Neuronal stem cell (in vitro differentiated cells): ENCODE data around the gene MYO3B.

Experiments
- DNase-seq: peaks from one replicate; pipeline ENCODE4 v3.0.0-alpha.2; 2013; ENCODE audit warnings: low spot score
- H2AFZ ChIP-seq: one replicate; pipeline ENCODE4 v1.6.1; 2013; ENCODE audit warnings: mild to moderate bottlenecking, low read length, inconsistent platforms
- H2AK5ac ChIP-seq: 2 replicates; pipeline ENCODE4 v1.6.1; 2013; ENCODE audit warnings: low read depth, mild to moderate bottlenecking, inconsistent platforms, low read length, moderate library complexity, mixed read lengths
- H2BK120ac ChIP-seq: 2 replicates; pipeline ENCODE4 v1.6.1; 2013; ENCODE audit warnings: low read depth, mild to moderate bottlenecking, inconsistent platforms, low read length, moderate library complexity, mixed read lengths
- H2BK12ac ChIP-seq: one replicate; pipeline ENCODE4 v1.6.1; 2013; ENCODE audit warnings: low read length, inconsistent platforms
- H2BK15ac ChIP-seq: 2 replicates; pipeline ENCODE4 v1.6.1; 2013; ENCODE audit warnings: mild to moderate bottlenecking, low read length, inconsistent platforms, mixed read lengths
- H2BK5ac ChIP-seq: one replicate; pipeline ENCODE4 v1.6.1; 2013; ENCODE audit warnings: inconsistent platforms, mild to moderate bottlenecking, low read length, moderate library complexity
- H3K14ac ChIP-seq: one replicate; pipeline ENCODE4 v1.6.1; 2013; ENCODE audit warnings: low read length, inconsistent platforms
- H3K18ac ChIP-seq: 2 replicates; pipeline ENCODE4 v1.6.1; 2013; ENCODE audit warnings: low read length, inconsistent platforms
- H3K23ac ChIP-seq: 2 replicates; pipeline ENCODE4 v1.6.1; 2013; ENCODE audit warnings: low read depth, mild to moderate bottlenecking, mixed read lengths, low read length, inconsistent platforms; ENCODE audit not compliant: poor library complexity
- H3K27ac ChIP-seq: replicated peaks from 3 replicates; pipeline ENCODE4 v1.5.1; 2013; ENCODE audit warnings: low read length, inconsistent platforms
- H3K27me3 ChIP-seq, 3 experiments: 2 replicates each; pipeline ENCODE4 v1.6.1; 2013; ENCODE audit warnings: low read length in 3 of 3, mild to moderate bottlenecking in 2 of 3, inconsistent platforms in 1 of 3, low read depth in 1 of 3, mixed read lengths in 1 of 3, moderate library complexity in 1 of 3; ENCODE audit not compliant: control insufficient read depth in 3 of 3, insufficient read depth in 3 of 3
- H3K36me3 ChIP-seq, 2 donors: replicated peaks in 1 of 2; 2 replicates each; pipeline ENCODE4 v1.6.1; 2013; ENCODE audit warnings: low read length in 2 of 2; ENCODE audit not compliant: control insufficient read depth in 2 of 2, insufficient read depth in 2 of 2
- H3K4ac ChIP-seq: 2 replicates; pipeline ENCODE4 v1.6.1; 2013; ENCODE audit warnings: inconsistent platforms, mild to moderate bottlenecking, low read length, moderate library complexity
- H3K4me1 ChIP-seq, 2 donors: 1 replicate in 1 of 2; 2 replicates in 1 of 2; pipeline ENCODE4 v1.6.1; 2013; ENCODE audit warnings: low read length in 2 of 2, low read depth in 1 of 2; ENCODE audit not compliant: control insufficient read depth in 2 of 2, insufficient read depth in 1 of 2
- H3K4me2 ChIP-seq: one replicate; pipeline ENCODE4 v1.6.1; 2013; ENCODE audit warnings: mild to moderate bottlenecking, low read length, inconsistent platforms; ENCODE audit not compliant: insufficient read depth, poor library complexity, severe bottlenecking
- H3K4me3 ChIP-seq, 2 donors: 2 replicates each; pipeline ENCODE4 v1.5.1; 2013; ENCODE audit warnings: low read length in 2 of 2, mild to moderate bottlenecking in 2 of 2, inconsistent platforms in 1 of 2, moderate library complexity in 1 of 2
- H3K79me1 ChIP-seq: one replicate; pipeline ENCODE4 v1.6.1; 2013; ENCODE audit warnings: low read depth, mild to moderate bottlenecking, inconsistent platforms, low read length, moderate library complexity
- H3K9ac ChIP-seq: one replicate; pipeline ENCODE4 v1.6.1; 2013; ENCODE audit warnings: mild to moderate bottlenecking, low read depth, low read length, inconsistent platforms; ENCODE audit not compliant: poor library complexity
- H3K9me3 ChIP-seq, 2 donors: replicated peaks in 1 of 2; 2 replicates each; pipeline versions ENCODE3 to v1.6.1; 2013; ENCODE audit warnings: low read length in 2 of 2, mild to moderate bottlenecking in 2 of 2, inconsistent platforms in 1 of 2, low read depth in 1 of 2, mixed read lengths in 1 of 2, moderate library complexity in 1 of 2; ENCODE audit not compliant: control insufficient read depth in 2 of 2, insufficient read depth in 1 of 2
- H4K8ac ChIP-seq: one replicate; pipeline ENCODE4 v1.6.1; 2013; ENCODE audit warnings: low read depth, mild to moderate bottlenecking, inconsistent platforms, low read length, moderate library complexity
- H4K91ac ChIP-seq: one replicate; pipeline ENCODE4 v1.6.1; 2013; ENCODE audit warnings: low read length, low read depth, mild to moderate bottlenecking, inconsistent platforms; ENCODE audit not compliant: poor library complexity
- WGBS, 2 donors: extraction: QIAGEN DNeasy Blood & Tissue Kit; methylation state at CpG; one replicate each; pipeline ENCODE4 v1.1.7; 2013; ENCODE audit warnings: missing lambda C conversion rate in 2 of 2, mixed read lengths in 1 of 2; ENCODE audit not compliant: insufficient read length in 2 of 2, insufficient replicate concordance in 1 of 2; ENCODE audit errors: extremely low coverage in 2 of 2; 5-methylcytosine and 5-hydroxymethylcytosine counted together

Gene MYO3B

DNA sequence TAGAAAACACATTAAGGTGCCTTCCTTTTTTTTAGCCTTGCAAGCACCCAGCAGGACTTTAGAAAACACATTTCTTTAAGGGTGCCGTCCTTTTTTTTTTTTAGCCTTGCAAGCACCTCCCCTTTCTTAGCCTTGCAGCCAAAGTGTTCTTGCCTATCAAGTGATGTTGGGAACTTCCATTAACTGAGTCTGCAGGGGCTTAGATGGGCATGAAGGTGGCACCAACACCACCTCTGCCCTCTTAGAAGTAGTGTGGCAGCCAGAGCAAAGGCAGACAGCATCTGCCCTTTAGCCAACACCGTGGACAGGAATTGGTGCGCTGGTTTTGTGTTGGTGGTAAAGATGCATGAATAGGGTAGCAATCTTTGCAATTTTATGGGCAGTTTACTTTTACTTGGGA, 325.6 kb downstream of the MYO3B start:
- H3K36me3 ChIP-seq = no peaks in the 10 kb centered on the region
- H2AFZ ChIP-seq = no peak overlapping the region
- H3K27me3 ChIP-seq = peaks cover 0 to 54% (median 0%) of the 10 kb centered on the region in 3 experiments
- no peak overlapping the region for H3K23ac ChIP-seq
- no peak overlapping the region for H3K14ac ChIP-seq
- no peak overlapping the region for H3K27ac ChIP-seq
- no peak overlapping the region for H3K18ac ChIP-seq
- no peak overlapping the region for H2BK12ac ChIP-seq
- H3K4me2 ChIP-seq = no peak overlapping the region
- no peak overlapping the region for H4K8ac ChIP-seq
- peaks cover 4 to 9% of the 10 kb centered on the region in 2 donors for H3K4me1 ChIP-seq
- H2AK5ac ChIP-seq = no peak overlapping the region
- H2BK5ac ChIP-seq = no peak overlapping the region
- no peaks in the 10 kb centered on the region for H3K9me3 ChIP-seq
- H3K79me1 ChIP-seq = no peaks in the 10 kb centered on the region
- DNase-seq = no peak
- H4K91ac ChIP-seq = no peak overlapping the region
- no peak overlapping the region for H3K9ac ChIP-seq
- H3K4me3 ChIP-seq = no peak overlapping the region
- H2BK15ac ChIP-seq = no peak overlapping the region
- no peak overlapping the region for H2BK120ac ChIP-seq
- H3K4ac ChIP-seq = no peak overlapping the region
- WGBS, 2 donors = no CpG with 5 or more reads among the region's 3 CpGs

DNA sequence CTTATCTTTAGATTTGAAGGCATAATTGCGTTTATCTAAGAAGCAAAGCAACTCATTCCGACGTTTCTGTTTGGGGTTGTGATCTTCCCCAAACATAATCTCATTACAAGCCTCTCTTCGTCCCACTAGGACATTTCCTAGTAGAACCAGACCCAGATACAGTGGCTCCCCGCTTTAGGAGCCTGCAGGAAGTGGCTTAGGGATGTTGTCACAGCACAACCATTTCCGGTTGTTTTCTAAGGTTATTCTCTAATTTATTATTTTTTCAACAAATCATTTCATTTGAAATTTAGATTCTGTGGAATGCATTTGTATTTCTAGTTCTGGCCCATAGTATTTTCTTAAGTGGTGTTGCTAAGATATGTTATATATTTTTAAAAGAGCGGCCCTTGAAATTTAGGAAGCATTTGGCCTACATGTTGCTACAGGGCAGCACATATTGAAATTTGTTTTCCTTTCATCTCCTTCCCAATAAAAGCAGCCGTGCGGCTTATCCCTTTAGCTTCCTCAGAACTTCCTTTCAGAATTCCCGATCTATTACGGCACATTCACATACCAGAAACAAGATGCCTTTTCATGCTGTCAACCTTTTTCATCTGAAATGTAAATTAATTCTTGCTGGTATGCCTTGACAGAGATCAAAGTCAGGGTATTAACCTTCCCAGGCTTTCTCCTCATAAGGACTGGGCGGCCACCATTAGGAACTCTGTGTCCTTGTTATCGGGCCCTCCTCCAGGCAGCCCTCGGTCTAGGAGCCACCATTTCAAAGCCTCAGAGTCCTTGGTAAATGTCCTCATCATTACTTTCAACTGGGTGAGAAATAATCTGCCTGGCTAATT, 326.2 kb downstream of the MYO3B start:
- Histone ChIP-seq H3K9ac (no peak overlapping the region), H3K4ac (no peak overlapping the region), H3K14ac (no peak overlapping the region), H4K8ac (no peak overlapping the region), H3K27ac (no peak overlapping the region), H2BK15ac (no peak overlapping the region), H2AFZ (no peak overlapping the region), H2BK120ac (no peak overlapping the region), H3K18ac (no peak overlapping the region), H3K23ac (no peak overlapping the region), H3K4me1 (peaks cover 4 to 9% of the 10 kb centered on the region in 2 donors), H2AK5ac (no peak overlapping the region), H4K91ac (no peak overlapping the region), H3K36me3 (no peaks in the 10 kb centered on the region), H3K4me3 (no peak overlapping the region), H3K9me3 (no peaks in the 10 kb centered on the region), H2BK12ac (no peak overlapping the region), H3K79me1 (no peaks in the 10 kb centered on the region), H3K27me3 (peaks cover 0 to 49% (median 0%) of the 10 kb centered on the region in 3 experiments), H2BK5ac (no peak overlapping the region), H3K4me2 (no peak overlapping the region)
- DNase-seq = no peak
- no CpG with 5 or more reads among the region's 14 CpGs for WGBS, 2 donors

DNA sequence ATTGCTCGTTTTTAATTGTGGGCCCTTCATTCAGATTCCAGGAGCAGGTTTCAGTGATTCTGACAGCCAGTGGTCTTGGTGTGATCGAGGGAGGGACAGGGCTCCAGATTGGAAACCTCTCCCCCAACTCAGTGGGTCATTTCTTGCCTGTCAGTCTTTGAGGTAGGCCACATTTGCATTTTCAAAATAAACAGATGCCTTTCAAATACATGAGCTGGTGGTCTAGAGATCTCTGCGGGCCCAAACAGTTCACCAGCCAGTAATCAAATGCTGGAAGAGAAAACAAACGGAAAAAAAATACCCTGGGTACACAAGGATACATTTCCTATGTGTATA, 326.8 kb downstream of the MYO3B start:
- Histone ChIP-seq H3K23ac (no peak overlapping the region), H3K4ac (no peak overlapping the region), H4K8ac (no peak overlapping the region), H3K9me3 (no peaks in the 10 kb centered on the region), H2BK5ac (no peak overlapping the region), H2AK5ac (no peak overlapping the region), H3K27ac (no peak overlapping the region), H3K18ac (no peak overlapping the region), H2BK12ac (no peak overlapping the region), H3K4me1 (peaks cover 4 to 9% of the 10 kb centered on the region in 2 donors), H3K27me3 (peaks cover 0 to 48% (median 0%) of the 10 kb centered on the region in 3 experiments), H3K4me3 (no peak overlapping the region), H3K9ac (no peak overlapping the region), H3K4me2 (no peak overlapping the region), H4K91ac (no peak overlapping the region), H2BK120ac (no peak overlapping the region), H3K36me3 (no peaks in the 10 kb centered on the region), H3K14ac (no peak overlapping the region), H2AFZ (no peak overlapping the region), H3K79me1 (no peaks in the 10 kb centered on the region), H2BK15ac (no peak overlapping the region)
- DNase-seq = no peak
- WGBS, 2 donors = no CpG with 5 or more reads among the region's 4 CpGs

DNA sequence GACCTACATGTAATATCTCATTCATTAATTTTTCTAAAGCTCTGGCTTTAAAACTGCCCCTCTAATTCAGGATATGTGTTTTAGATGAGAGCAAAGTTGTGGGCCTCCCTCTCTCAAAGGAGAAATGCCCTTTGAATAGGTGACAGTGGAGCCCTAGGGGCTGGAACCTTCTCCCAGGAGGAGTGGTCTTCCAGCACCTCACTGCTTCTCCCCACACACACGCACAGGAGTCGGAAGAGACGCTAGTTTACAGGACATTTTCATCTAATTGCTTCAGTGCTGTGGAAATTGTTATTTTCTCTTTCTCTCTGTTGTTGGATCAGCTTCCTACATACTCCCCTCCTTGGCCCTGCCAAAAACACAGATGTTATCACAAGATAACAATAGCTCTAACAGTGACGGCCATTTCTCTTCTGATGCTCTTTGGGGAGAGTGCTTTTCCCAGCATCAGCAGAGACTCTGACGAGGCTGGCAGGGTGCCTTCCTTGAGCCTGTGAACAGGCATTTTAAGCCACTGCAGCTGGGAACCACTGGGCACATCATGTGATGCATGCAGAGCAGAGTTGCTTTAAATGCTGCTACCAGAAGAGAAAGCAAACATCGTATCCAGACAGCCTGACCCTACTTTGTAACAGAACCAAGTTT, 327.8 kb downstream of the MYO3B start:
- Histone ChIP-seq H3K36me3 (no peaks in the 10 kb centered on the region), H3K27ac (no peak overlapping the region), H3K4me3 (no peak overlapping the region), H2BK5ac (no peak overlapping the region), H3K4me1 (peaks cover 4 to 9% of the 10 kb centered on the region in 2 donors), H3K23ac (no peak overlapping the region), H3K9ac (no peak overlapping the region), H2AFZ (peak overlapping the region; percentile 13), H3K18ac (no peak overlapping the region), H3K79me1 (no peaks in the 10 kb centered on the region), H2BK12ac (no peak overlapping the region), H2BK15ac (no peak overlapping the region), H3K4ac (no peak overlapping the region), H3K27me3 (peaks cover 0 to 48% (median 0%) of the 10 kb centered on the region in 3 experiments), H3K9me3 (no peaks in the 10 kb centered on the region), H2BK120ac (no peak overlapping the region), H2AK5ac (no peak overlapping the region), H3K14ac (no peak overlapping the region), H4K91ac (no peak overlapping the region), H3K4me2 (no peak overlapping the region), H4K8ac (no peak overlapping the region)
- no CpG with 5 or more reads among the region's 6 CpGs for WGBS, 2 donors
- DNase-seq = no peak
